AG09319 (cell line): ENCODE data around the gene GCLC.

ENCODE experiments used
- DNase-seq: peaks from one replicate; pipeline ENCODE4 v3.0.0-alpha.2; 2010; ENCODE audit warnings: low read depth; ENCODE audit errors: extremely low read depth
- CTCF ChIP-seq: IDR thresholded peaks from 2 replicates; pipeline ENCODE4 v1.5.1; 2011; ENCODE audit warnings: low read depth, mild to moderate bottlenecking, inconsistent platforms, low read length, moderate library complexity

The GCLC gene

GRCh38 chr6:53523511-53524454 is 21.1 kb downstream of the GCLC start:
- no peak for DNase-seq
- TF ChIP-seq CTCF, result no peak

- no peak for TF ChIP-seq CTCF
- DNase-seq, result no peak
Observed at GRCh38 chr6:53520320-53520928, 24.5 kb downstream of the GCLC start.

- no peak for DNase-seq
- no peak for TF ChIP-seq CTCF
Observed at GRCh38 chr6:53518862-53519261, 26.0 kb downstream of the GCLC start.

- no peak for TF ChIP-seq CTCF
- no peak for DNase-seq
Observed at GRCh38 chr6:53517021-53517420, 27.9 kb downstream of the GCLC start.

GRCh38 chr6:53514677-53515076 is 30.2 kb downstream of the GCLC start:
- DNase-seq, result no peak
- TF ChIP-seq CTCF, result no peak

- TF ChIP-seq CTCF, result no peak
- DNase-seq, result no peak
Observed at GRCh38 chr6:53513519-53513966, 31.4 kb downstream of the GCLC start.

GRCh38 chr6:53513056-53513455 is 31.8 kb downstream of the GCLC start:
- no peak for DNase-seq
- no peak for TF ChIP-seq CTCF
